ENCODE data around the gene ZNF524. TPM values are rescaled to one million over a fixed set of nuclear protein-coding genes. Genes with fewer than 3 reads are reported as not detected.
A peak's percentile ranks its signal among the peaks of the same experiment; 100 is the strongest.
"Not testable (repeated sequence)": the region's sequence is repeated elsewhere in the genome, so short reads cannot be mapped to it uniquely, and the experiment has no call there.

Gene ZNF524
- total RNA-seq, 1 experiment from 2014 or later: 8.4 TPM

DNA sequence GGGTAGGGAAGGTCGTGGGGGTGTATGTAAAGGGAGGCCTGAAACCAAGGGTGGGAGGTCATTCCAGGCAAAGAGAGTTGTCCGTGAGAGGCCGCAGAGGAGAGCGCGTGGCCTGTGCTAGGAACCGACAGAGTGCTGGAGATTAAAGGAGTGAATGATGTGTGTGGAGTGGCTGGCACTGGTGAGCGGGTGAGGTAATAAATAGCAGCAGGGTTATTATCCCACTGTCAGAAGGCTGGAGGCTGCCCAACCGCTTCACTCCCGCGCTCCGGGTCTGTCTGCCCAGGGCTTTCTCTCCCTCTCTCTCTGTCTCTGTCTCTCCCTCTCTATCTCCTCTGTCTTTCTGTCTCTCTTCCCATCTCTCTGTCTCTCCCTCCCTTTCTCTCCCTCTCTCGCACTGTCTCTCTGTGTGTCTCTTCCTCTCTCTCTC, 36.8 kb upstream of the ZNF524 start:
- Histone ChIP-seq H3K36me3 (ENCODE audit: insufficient read depth, low read length) (no peaks in the 10 kb centered on the region), H3K9me3 (ENCODE audit: low read length) (no peaks in the 10 kb centered on the region), H3K4me2 (ENCODE audit: low read depth, low read length, poor library complexity, severe bottlenecking) (no peak overlapping the region), H3K27ac (ENCODE audit: low read length) (no peak overlapping the region), H3K9ac (ENCODE audit: low read length) (no peak overlapping the region), H2AFZ (ENCODE audit: low read length) (no peak overlapping the region), H3K4me1 (ENCODE audit: low read length) (no peaks in the 10 kb centered on the region), H4K20me1 (ENCODE audit: insufficient read depth, low read depth, low read length) (no peaks in the 10 kb centered on the region), H3K4me3 (ENCODE audit: low read length) (no peak overlapping the region), H3K9me2 (replicated peaks; ENCODE audit: insufficient read depth, low read length) (no peaks in the 10 kb centered on the region), H3K27me3 (ENCODE audit: low read length) (0 out of 2 replicates have a peak, but pooled peaks cover 3% of the 10 kb centered on the region), H3K79me2 (ENCODE audit: low read length) (no peaks in the 10 kb centered on the region)
- DNase-seq: no peak

DNA sequence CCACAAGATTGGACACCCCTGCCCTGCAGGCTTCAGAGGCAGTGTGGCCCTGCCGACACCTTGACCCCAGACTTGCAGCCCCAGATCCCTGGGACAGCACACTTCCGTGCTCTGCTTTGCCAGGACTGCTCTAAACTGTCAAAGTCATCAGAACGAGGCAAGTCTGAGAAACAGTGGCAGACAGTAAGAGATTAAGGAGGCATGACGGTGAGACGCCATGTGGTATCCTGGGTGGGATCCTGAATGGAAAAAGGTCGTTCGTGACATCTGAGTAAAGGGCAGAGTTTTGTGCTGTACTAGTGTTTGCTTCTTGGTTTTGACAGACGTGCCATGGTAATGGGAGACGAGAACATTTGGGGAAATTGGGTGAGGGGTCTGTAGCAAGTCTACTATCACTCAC, 33.3 kb upstream of the ZNF524 start:
- DNase-seq: no peak
- H3K27ac ChIP-seq (ENCODE audit: low read length): no peak overlapping the region
- H3K27me3 ChIP-seq (ENCODE audit: low read length): no peaks in the 10 kb centered on the region
- no peaks in the 10 kb centered on the region for H3K4me1 ChIP-seq (ENCODE audit: low read length)
- no peak overlapping the region for H3K4me3 ChIP-seq (ENCODE audit: low read length)
- no peaks in the 10 kb centered on the region for H3K9me2 ChIP-seq (replicated peaks; ENCODE audit: insufficient read depth, low read length)
- no peaks in the 10 kb centered on the region for H3K9me3 ChIP-seq (ENCODE audit: low read length)
- no peaks in the 10 kb centered on the region for H3K36me3 ChIP-seq (ENCODE audit: insufficient read depth, low read length)
- no peaks in the 10 kb centered on the region for H3K79me2 ChIP-seq (ENCODE audit: low read length)
- no peak overlapping the region for H3K9ac ChIP-seq (ENCODE audit: low read length)
- H2AFZ ChIP-seq (ENCODE audit: low read length): no peak overlapping the region
- H3K4me2 ChIP-seq (ENCODE audit: low read depth, low read length, poor library complexity, severe bottlenecking): no peak overlapping the region
- H4K20me1 ChIP-seq (ENCODE audit: insufficient read depth, low read depth, low read length): 0 out of 2 replicates have a peak, but pooled peaks cover 3% of the 10 kb centered on the region

DNA sequence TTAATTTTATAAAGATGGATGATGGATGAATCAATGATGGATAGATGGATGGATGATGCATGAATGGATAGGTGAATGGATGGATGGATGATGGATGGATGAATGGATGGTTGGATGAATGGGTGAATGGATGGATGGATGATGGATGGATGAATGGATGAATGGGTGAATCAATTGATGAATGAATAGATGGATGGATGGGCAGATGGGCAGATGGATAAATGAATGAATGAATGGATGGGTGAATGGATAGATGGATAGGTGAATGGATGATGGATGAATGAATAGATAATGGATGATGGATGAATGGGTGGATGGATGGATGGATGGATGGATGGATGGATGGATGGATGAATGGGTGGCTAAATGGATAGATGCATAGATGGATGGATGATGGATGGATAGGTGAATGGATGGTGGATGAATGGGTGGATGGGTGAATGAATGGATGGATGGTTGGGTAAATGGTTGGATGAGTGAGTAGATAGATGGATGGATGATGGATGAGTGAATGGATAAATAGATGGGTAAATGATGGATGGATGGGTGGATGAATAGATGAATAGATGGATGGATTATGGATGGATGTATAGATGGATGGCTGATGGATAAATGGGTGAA, 32.3 kb upstream of the ZNF524 start:
- no peaks in the 10 kb centered on the region for H3K36me3 ChIP-seq (ENCODE audit: insufficient read depth, low read length)
- no peaks in the 10 kb centered on the region for H3K9me2 ChIP-seq (replicated peaks; ENCODE audit: insufficient read depth, low read length)
- DNase-seq: no peak
- no peak overlapping the region for H3K27ac ChIP-seq (ENCODE audit: low read length)
- no peaks in the 10 kb centered on the region for H3K9me3 ChIP-seq (ENCODE audit: low read length)
- H2AFZ ChIP-seq (ENCODE audit: low read length): no peak overlapping the region
- H3K4me3 ChIP-seq (ENCODE audit: low read length): no peak overlapping the region
- 0 out of 2 replicates have a peak, but pooled peaks cover 3% of the 10 kb centered on the region for H4K20me1 ChIP-seq (ENCODE audit: insufficient read depth, low read depth, low read length)
- no peaks in the 10 kb centered on the region for H3K79me2 ChIP-seq (ENCODE audit: low read length)
- H3K27me3 ChIP-seq (ENCODE audit: low read length): no peaks in the 10 kb centered on the region
- no peak overlapping the region for H3K4me2 ChIP-seq (ENCODE audit: low read depth, low read length, poor library complexity, severe bottlenecking)
- no peak overlapping the region for H3K9ac ChIP-seq (ENCODE audit: low read length)
- H3K4me1 ChIP-seq (ENCODE audit: low read length): no peaks in the 10 kb centered on the region

DNA sequence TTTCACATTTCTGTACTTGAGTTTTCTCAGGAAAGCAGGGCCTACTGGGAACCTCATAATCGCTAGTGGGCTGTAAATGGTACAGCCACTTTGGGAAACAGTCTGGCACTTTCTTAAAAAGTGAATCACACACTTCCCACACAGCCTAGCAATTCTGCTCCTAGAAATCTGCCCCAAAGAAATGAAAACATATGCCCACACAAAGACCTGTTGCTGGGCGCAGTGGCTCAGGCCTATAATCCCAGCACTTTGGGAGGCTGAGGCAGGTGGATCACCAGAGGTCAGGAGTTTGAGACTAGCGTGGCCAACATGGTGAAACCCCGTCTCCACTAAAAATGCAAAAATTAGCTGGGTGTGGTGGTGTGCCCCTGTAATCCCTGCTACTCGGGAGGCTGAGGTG, 30.6 kb upstream of the ZNF524 start:
- H2AFZ ChIP-seq (ENCODE audit: low read length); DNase-seq; H3K9me3 ChIP-seq (ENCODE audit: low read length); H3K4me1 ChIP-seq (ENCODE audit: low read length); H3K4me3 ChIP-seq (ENCODE audit: low read length); H3K9ac ChIP-seq (ENCODE audit: low read length); H3K36me3 ChIP-seq (ENCODE audit: insufficient read depth, low read length); H3K4me2 ChIP-seq (ENCODE audit: low read depth, low read length, poor library complexity, severe bottlenecking); H3K79me2 ChIP-seq (ENCODE audit: low read length); H3K9me2 ChIP-seq (replicated peaks; ENCODE audit: insufficient read depth, low read length); H3K27ac ChIP-seq (ENCODE audit: low read length); H3K27me3 ChIP-seq (ENCODE audit: low read length); H4K20me1 ChIP-seq (ENCODE audit: insufficient read depth, low read depth, low read length): not testable (repeated sequence)

DNA sequence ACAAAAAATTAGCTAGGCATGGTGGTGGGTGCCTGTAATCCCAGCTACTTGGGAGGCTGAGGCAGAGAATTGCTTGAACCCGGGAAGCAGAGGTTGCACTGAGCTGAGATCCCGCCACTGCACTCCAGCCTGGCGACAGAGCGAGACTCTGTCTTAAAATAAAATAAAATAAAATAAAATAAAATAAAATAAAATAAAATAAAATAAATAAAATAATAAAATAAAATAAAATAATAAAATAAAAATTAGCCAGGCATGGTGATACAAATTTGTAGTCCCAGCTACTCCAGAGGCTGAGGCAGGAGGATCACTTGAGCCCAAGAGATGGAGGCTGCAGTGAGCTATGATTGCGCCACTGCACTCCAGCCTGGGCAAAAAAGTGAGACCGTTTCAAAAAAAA, 26.2 kb upstream of the ZNF524 start:
- not testable (repeated sequence) for H4K20me1 ChIP-seq (ENCODE audit: insufficient read depth, low read depth, low read length); H3K4me1 ChIP-seq (ENCODE audit: low read length); H3K4me2 ChIP-seq (ENCODE audit: low read depth, low read length, poor library complexity, severe bottlenecking); H2AFZ ChIP-seq (ENCODE audit: low read length); H3K9me3 ChIP-seq (ENCODE audit: low read length); DNase-seq; H3K27me3 ChIP-seq (ENCODE audit: low read length); H3K9me2 ChIP-seq (replicated peaks; ENCODE audit: insufficient read depth, low read length); H3K9ac ChIP-seq (ENCODE audit: low read length); H3K36me3 ChIP-seq (ENCODE audit: insufficient read depth, low read length); H3K27ac ChIP-seq (ENCODE audit: low read length); H3K4me3 ChIP-seq (ENCODE audit: low read length); H3K79me2 ChIP-seq (ENCODE audit: low read length)

DNA sequence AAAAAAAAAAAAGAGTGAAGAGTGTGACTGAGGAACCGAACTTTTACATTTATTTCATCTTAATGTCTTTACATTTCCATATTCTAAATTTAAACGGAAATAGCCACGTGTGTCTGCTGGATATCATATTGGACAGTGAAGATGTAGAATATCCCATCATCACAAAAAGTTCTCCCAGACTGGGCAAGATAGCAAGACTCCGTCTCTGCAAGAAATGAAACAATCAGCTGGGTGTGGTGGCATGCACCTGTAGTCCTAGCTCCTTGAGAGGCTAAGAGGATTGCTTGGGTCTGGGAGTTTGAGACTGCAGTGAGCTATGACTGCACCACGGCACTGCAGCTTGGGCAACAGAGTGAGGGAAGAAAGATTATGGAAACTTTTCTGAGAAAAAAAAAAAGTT, 23.3 kb upstream of the ZNF524 start:
- Histone ChIP-seq H2AFZ (ENCODE audit: low read length) (no peak overlapping the region), H3K4me3 (ENCODE audit: low read length) (no peak overlapping the region), H3K79me2 (ENCODE audit: low read length) (peaks cover 18% of the 10 kb centered on the region), H4K20me1 (ENCODE audit: insufficient read depth, low read depth, low read length) (peaks cover 14% of the 10 kb centered on the region), H3K27me3 (ENCODE audit: low read length) (no peaks in the 10 kb centered on the region), H3K4me1 (ENCODE audit: low read length) (peaks cover 12% of the 10 kb centered on the region), H3K9me3 (ENCODE audit: low read length) (no peaks in the 10 kb centered on the region), H3K9me2 (replicated peaks; ENCODE audit: insufficient read depth, low read length) (no peaks in the 10 kb centered on the region), H3K4me2 (ENCODE audit: low read depth, low read length, poor library complexity, severe bottlenecking) (no peak overlapping the region), H3K27ac (ENCODE audit: low read length) (no peak overlapping the region), H3K36me3 (ENCODE audit: insufficient read depth, low read length) (peaks cover 6% of the 10 kb centered on the region; the same call in 1 of the 2 replicates), H3K9ac (ENCODE audit: low read length) (no peak overlapping the region)
- no peak for DNase-seq

DNA sequence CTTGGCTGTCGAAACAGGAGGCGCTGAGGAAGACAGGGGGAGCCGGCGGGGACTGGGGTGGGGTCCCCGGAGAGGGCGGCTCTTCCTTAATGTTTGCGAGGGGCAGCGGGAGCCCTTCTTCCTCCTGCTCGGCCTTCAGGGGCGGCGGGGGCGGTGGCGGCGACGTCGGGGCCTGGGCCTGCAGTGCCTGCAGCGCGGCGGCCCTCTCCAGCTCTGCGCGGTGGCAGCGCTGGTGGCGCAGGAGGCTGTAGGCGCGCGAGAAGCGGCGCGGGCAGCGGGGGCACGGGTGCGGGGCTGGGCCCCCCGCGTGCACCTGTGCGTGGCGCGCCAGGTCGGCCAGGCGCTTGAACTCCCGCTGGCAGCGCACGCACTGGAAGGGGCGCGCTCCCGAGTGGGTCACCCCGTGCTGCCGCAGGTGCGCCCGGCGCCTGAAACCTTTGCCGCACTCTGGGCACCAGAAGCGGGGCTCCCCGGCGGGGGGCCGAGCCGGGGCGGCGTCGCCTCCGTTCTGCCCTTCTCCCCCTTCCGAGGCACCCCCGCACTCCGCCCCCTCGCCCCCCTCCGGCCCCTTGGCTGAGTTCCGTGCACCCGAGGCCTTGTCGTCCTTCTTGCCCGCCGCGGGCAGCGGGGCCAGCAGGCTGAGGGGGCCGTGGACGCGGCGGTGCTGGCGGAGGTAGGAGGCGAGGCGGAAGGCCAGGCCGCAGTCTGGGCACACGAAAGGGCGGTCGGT, 21.9 kb upstream of the ZNF524 start:
- no peaks in the 10 kb centered on the region for H3K9me2 ChIP-seq (replicated peaks; ENCODE audit: insufficient read depth, low read length)
- H3K36me3 ChIP-seq (ENCODE audit: insufficient read depth, low read length): peaks cover 6% of the 10 kb centered on the region; the same call in 1 of the 2 replicates
- DNase-seq: no peak
- H3K4me1 ChIP-seq (ENCODE audit: low read length): peaks cover 12% of the 10 kb centered on the region
- H3K27ac ChIP-seq (ENCODE audit: low read length): no peak overlapping the region
- no peaks in the 10 kb centered on the region for H3K27me3 ChIP-seq (ENCODE audit: low read length)
- H3K9ac ChIP-seq (ENCODE audit: low read length): no peak overlapping the region
- no peak overlapping the region for H3K4me2 ChIP-seq (ENCODE audit: low read depth, low read length, poor library complexity, severe bottlenecking)
- H3K4me3 ChIP-seq (ENCODE audit: low read length): no peak overlapping the region
- no peak overlapping the region for H2AFZ ChIP-seq (ENCODE audit: low read length)
- H4K20me1 ChIP-seq (ENCODE audit: insufficient read depth, low read depth, low read length): peaks cover 14% of the 10 kb centered on the region
- peaks cover 18% of the 10 kb centered on the region for H3K79me2 ChIP-seq (ENCODE audit: low read length)
- H3K9me3 ChIP-seq (ENCODE audit: low read length): no peaks in the 10 kb centered on the region

DNA sequence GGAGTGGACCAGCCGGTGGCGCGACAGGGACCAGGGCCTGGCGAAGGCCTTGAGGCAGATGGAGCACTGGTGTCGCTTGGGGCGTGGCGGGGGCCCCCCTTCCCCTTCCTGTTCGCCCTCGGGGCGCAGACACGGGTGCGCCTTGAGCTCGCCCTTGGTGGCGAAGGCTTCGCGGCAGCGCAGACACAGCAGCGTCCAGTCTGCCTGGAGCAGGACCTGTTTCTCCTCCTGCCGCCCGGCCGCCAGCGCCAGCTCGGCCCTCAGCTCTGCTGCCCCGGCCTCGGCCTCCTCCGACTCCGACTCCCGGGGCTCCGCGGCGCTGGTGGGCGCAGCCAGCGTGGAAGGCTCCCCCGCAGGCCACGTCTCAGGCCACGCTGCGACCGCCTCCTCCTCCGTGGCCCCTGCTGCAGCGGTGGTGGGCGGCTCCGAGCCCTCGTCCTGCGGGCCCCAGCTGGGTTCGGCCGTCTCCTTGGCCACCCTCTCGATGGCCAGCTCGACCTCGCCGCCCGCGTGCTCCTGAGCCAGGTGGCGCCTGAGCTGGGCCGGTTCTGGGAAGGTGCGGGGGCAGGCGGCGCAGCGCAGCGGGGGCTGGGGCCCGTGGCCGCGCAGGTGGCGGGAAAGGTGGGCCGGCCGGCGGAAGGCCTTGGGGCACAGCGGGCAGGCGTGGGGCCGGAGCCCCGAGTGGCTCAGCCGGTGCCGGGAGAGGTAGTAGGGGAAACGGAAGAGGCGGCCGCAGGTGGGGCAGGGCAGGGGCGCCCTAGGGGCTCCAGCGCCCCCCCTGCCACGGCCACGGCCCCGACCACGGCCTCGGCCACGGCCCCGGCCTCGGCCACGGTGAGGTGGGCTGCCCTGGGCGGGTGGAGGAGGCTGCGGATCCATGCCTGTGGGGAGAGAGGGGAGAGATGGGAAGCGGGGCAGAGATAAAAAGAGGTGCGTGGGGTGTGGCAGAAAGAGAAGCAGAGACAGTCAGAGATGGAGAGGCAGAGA, 21.0 kb upstream of the ZNF524 start:
- Histone ChIP-seq H3K9me3 (ENCODE audit: low read length) (no peaks in the 10 kb centered on the region), H3K27me3 (ENCODE audit: low read length) (no peaks in the 10 kb centered on the region), H4K20me1 (ENCODE audit: insufficient read depth, low read depth, low read length) (peaks cover 14% of the 10 kb centered on the region), H3K4me1 (ENCODE audit: low read length) (peaks cover 12% of the 10 kb centered on the region), H3K4me3 (ENCODE audit: low read length) (peak overlapping the region; percentile 90), H2AFZ (ENCODE audit: low read length) (no peak overlapping the region), H3K79me2 (ENCODE audit: low read length) (peaks cover 18% of the 10 kb centered on the region), H3K9ac (ENCODE audit: low read length) (peak overlapping the region; percentile 98), H3K27ac (ENCODE audit: low read length) (0 out of 2 replicates have a peak overlapping the region, but pooled peaks have one; percentile 67), H3K36me3 (ENCODE audit: insufficient read depth, low read length) (peaks cover 6% of the 10 kb centered on the region; the same call in 1 of the 2 replicates), H3K4me2 (ENCODE audit: low read depth, low read length, poor library complexity, severe bottlenecking) (peak overlapping the region; percentile 78), H3K9me2 (replicated peaks; ENCODE audit: insufficient read depth, low read length) (no peaks in the 10 kb centered on the region)
- DNase-seq: no peak

Measured in Karpas-422 (cell line).